Kidney glomerular epithelial cell (primary cell): Measurements from ENCODE around the gene PARD3B.

Source experiments
- DNase-seq: peaks from one replicate; lab custom pipeline; 2025; lab: John Stamatoyannopoulos, UW

Gene PARD3B

GRCh38 chr2:204544961-204545860 is at the start of gene PARD3B:
Gene PARD3B, plus strand, starts transcription at chr2:204545475. Its CDS starts 525 bp downstream, at chr2:204546000.
- no peak for DNase-seq

GRCh38 chr2:204496779-204497178 is 48.5 kb upstream of the PARD3B start:
- no peak for DNase-seq

GRCh38 chr2:204497855-204498254 is 47.4 kb upstream of the PARD3B start:
- DNase-seq = no peak

GRCh38 chr2:204498291-204498690 is 47.0 kb upstream of the PARD3B start:
- no peak for DNase-seq

- DNase-seq = no peak
Observed at GRCh38 chr2:204503869-204504268, 41.4 kb upstream of the PARD3B start.

GRCh38 chr2:204504594-204504993 is 40.7 kb upstream of the PARD3B start:
- DNase-seq = no peak

- DNase-seq = peak; percentile 14
Observed at GRCh38 chr2:204505488-204505887, 39.8 kb upstream of the PARD3B start.

- no peak for DNase-seq
Observed at GRCh38 chr2:204505946-204506345, 39.3 kb upstream of the PARD3B start.

GRCh38 chr2:204507636-204508035 is 37.6 kb upstream of the PARD3B start:
- DNase-seq = no peak

GRCh38 chr2:204510709-204511420 is 34.4 kb upstream of the PARD3B start:
- DNase-seq = no peak

GRCh38 chr2:204514439-204514838 is 30.8 kb upstream of the PARD3B start:
- no peak for DNase-seq

- DNase-seq = no peak
Observed at GRCh38 chr2:204515416-204515815, 29.9 kb upstream of the PARD3B start.

GRCh38 chr2:204517154-204517553 is 28.1 kb upstream of the PARD3B start:
- no peak for DNase-seq

GRCh38 chr2:204529795-204530463 is 15.3 kb upstream of the PARD3B start:
- DNase-seq = no peak

- DNase-seq = no peak
Observed at GRCh38 chr2:204530464-204530805, 14.8 kb upstream of the PARD3B start.

- peak; percentile 52 for DNase-seq
Observed at GRCh38 chr2:204533629-204534370, 11.5 kb upstream of the PARD3B start.

- DNase-seq = no peak
Observed at GRCh38 chr2:204535356-204535755, 9.9 kb upstream of the PARD3B start.

GRCh38 chr2:204535764-204536163 is 9.5 kb upstream of the PARD3B start:
- no peak for DNase-seq

GRCh38 chr2:204538182-204539018 is 6.9 kb upstream of the PARD3B start:
- DNase-seq = peak; percentile 52

GRCh38 chr2:204539019-204539385 is 6.3 kb upstream of the PARD3B start:
- no peak for DNase-seq

- no peak for DNase-seq
Observed at GRCh38 chr2:204541637-204542036, 3.6 kb upstream of the PARD3B start.
